ENCODE results near the gene RHBDL3. TPM values are rescaled to one million over a fixed set of nuclear protein-coding genes. Genes with fewer than 3 reads are reported as not detected.

RHBDL3 gene
- total RNA-seq, 2 experiments from 2014 or later = 0.15 TPM; not detected in 1

- BruUV-seq (replicated peaks) = no TSS peak
- no peak overlapping the region for H2AFZ ChIP-seq (ENCODE audit: low read length)
- CTCF ChIA-PET (ENCODE audit: unreplicated experiment) = no interaction called here
Measured at GRCh38 chr17:32288615-32289014, 23.0 kb downstream of the RHBDL3 start.

DNA sequence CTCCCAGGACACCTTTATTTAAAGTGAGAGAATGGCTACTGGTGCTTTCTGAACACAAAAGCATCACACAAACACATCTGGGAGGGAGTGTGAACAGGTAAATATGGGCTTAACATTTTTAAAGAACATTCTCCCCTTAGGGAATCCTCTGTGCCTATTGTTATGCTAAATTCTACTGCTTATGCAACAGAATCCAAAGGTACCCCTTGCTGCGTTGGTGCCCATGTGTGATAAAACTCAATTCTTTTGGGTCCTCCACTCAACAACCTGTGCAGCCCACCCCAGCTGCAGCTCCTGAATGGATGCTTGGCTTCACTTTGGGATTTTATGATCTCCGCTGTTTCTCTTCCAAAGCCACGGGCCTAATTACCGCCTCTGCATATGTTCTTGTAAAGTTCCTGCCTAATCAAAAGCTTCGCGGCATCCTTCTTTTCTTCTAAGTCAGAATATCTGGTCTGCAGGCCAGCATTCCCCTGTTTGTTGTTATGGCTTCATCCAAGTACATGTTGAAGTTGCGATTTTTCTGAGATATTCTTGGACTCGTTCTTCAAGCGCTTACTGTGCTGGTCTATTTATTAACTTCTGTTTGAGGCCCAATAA lies 23.9 kb downstream of the RHBDL3 start:
- Histone ChIP-seq H3K4me3 (ENCODE audit: low read depth, low read length, poor library complexity, severe bottlenecking) (no peak overlapping the region), H3K79me2 (ENCODE audit: insufficient read depth, low read depth, low read length) (no peaks in the 10 kb centered on the region), H3K4me2 (ENCODE audit: low read length) (no peak overlapping the region), H3K9me3 (ENCODE audit: low read length) (no peaks in the 10 kb centered on the region), H3K27ac (ENCODE audit: low read depth, low read length, poor library complexity, severe bottlenecking) (no peak overlapping the region), H2AFZ (ENCODE audit: low read length) (no peak overlapping the region), H3K36me3 (ENCODE audit: insufficient read depth, low read length) (no peaks in the 10 kb centered on the region), H4K20me1 (ENCODE audit: insufficient read depth, low read length) (no peaks in the 10 kb centered on the region), H3K9me2 (ENCODE audit: insufficient read depth, low read length) (no peaks in the 10 kb centered on the region), H3K4me1 (ENCODE audit: insufficient read depth, low read length, poor library complexity, severe bottlenecking) (peaks cover 27% of the 10 kb centered on the region)
- intact Hi-C loops (cut with micrococcal nuclease; ENCODE audit: unreplicated experiment) = no loop called here
- ChIA-PET CTCF (ENCODE audit: unreplicated experiment) (no interaction called here), POLR2A (no interaction called here)
- no peak for TF ChIP-seq EZH2phosphoT487 (IDR thresholded peaks at IDR 0.05; ENCODE audit: borderline replicate concordance, low read depth, low read length)
- TF ChIP-seq, protein P1, sequence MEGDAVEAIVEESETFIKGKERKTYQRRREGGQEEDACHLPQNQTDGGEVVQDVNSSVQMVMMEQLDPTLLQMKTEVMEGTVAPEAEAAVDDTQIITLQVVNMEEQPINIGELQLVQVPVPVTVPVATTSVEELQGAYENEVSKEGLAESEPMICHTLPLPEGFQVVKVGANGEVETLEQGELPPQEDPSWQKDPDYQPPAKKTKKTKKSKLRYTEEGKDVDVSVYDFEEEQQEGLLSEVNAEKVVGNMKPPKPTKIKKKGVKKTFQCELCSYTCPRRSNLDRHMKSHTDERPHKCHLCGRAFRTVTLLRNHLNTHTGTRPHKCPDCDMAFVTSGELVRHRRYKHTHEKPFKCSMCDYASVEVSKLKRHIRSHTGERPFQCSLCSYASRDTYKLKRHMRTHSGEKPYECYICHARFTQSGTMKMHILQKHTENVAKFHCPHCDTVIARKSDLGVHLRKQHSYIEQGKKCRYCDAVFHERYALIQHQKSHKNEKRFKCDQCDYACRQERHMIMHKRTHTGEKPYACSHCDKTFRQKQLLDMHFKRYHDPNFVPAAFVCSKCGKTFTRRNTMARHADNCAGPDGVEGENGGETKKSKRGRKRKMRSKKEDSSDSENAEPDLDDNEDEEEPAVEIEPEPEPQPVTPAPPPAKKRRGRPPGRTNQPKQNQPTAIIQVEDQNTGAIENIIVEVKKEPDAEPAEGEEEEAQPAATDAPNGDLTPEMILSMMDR (conservative IDR thresholded peaks at IDR 0.05; ENCODE audit: low read length) = no peak
- no TSS peak for BruUV-seq (replicated peaks)
- DNase-seq (ENCODE audit: low spot score) = no peak

More at GRCh38 chr17:32288615-32289014, 23.0 kb downstream of the RHBDL3 start:
- TF ChIP-seq, protein P1 (conservative IDR thresholded peaks at IDR 0.05; ENCODE audit: low read length) = no peak
- TF ChIP-seq EZH2phosphoT487 (IDR thresholded peaks at IDR 0.05; ENCODE audit: borderline replicate concordance, low read depth, low read length) = no peak
- Histone ChIP-seq H3K27ac (ENCODE audit: low read depth, low read length, poor library complexity, severe bottlenecking) (no peak overlapping the region), H3K36me3 (ENCODE audit: insufficient read depth, low read length) (no peaks in the 10 kb centered on the region), H4K20me1 (ENCODE audit: insufficient read depth, low read length) (no peaks in the 10 kb centered on the region), H3K4me1 (ENCODE audit: insufficient read depth, low read length, poor library complexity, severe bottlenecking) (peaks cover 24% of the 10 kb centered on the region), H3K9me3 (ENCODE audit: low read length) (no peaks in the 10 kb centered on the region), H3K79me2 (ENCODE audit: insufficient read depth, low read depth, low read length) (no peaks in the 10 kb centered on the region), H3K9me2 (ENCODE audit: insufficient read depth, low read length) (no peaks in the 10 kb centered on the region), H3K4me2 (ENCODE audit: low read length) (no peak overlapping the region), H3K4me3 (ENCODE audit: low read depth, low read length, poor library complexity, severe bottlenecking) (no peak overlapping the region)
- no peak for DNase-seq (ENCODE audit: low spot score)
- intact Hi-C loops (cut with micrococcal nuclease; ENCODE audit: unreplicated experiment) = no loop called here
- POLR2A ChIA-PET = no interaction called here

DNA sequence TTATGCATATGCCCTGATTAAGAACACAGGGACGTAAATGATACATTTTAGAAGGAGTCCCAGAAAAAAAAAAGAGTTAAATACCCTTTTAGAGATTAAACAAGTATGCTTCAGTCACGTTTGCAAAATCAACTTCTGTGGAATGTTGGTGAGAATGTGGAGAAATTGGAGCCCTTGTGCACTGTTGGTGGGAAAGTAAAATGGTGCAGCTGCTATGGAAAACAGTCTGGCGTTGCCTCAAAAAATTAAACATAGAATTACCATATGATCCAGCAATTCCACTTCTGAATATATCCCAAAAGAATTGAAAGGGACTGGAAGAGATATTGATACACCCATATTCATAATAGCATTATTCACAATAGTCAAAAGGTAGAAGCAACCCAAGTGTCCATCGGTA lies 26.5 kb downstream of the RHBDL3 start:
- peaks cover 35% of the 10 kb centered on the region for H3K4me1 ChIP-seq (ENCODE audit: insufficient read depth, low read length, poor library complexity, severe bottlenecking)
- H4K20me1 ChIP-seq (ENCODE audit: insufficient read depth, low read length) = no peaks in the 10 kb centered on the region
- ChIA-PET POLR2A (interaction anchor here (0.7 kb wide), 1 partner anchor 703 kb away, joined by 3 read pairs; no protein-coding TSS in a partner anchor), CTCF (ENCODE audit: unreplicated experiment) (no interaction called here)
- H3K36me3 ChIP-seq (ENCODE audit: insufficient read depth, low read length) = no peaks in the 10 kb centered on the region
- H3K4me3 ChIP-seq (ENCODE audit: low read depth, low read length, poor library complexity, severe bottlenecking) = no peak overlapping the region
- H3K27ac ChIP-seq (ENCODE audit: low read depth, low read length, poor library complexity, severe bottlenecking) = no peak overlapping the region
- no peaks in the 10 kb centered on the region for H3K9me3 ChIP-seq (ENCODE audit: low read length)
- H3K79me2 ChIP-seq (ENCODE audit: insufficient read depth, low read depth, low read length) = no peaks in the 10 kb centered on the region
- no peak for DNase-seq (ENCODE audit: low spot score)
- no peak overlapping the region for H3K4me2 ChIP-seq (ENCODE audit: low read length)
- H2AFZ ChIP-seq (ENCODE audit: low read length) = no peak overlapping the region
- TF ChIP-seq, protein P1 (conservative IDR thresholded peaks at IDR 0.05; ENCODE audit: low read length) = no peak
- TF ChIP-seq EZH2phosphoT487 (IDR thresholded peaks at IDR 0.05; ENCODE audit: borderline replicate concordance, low read depth, low read length) = no peak
- no peaks in the 10 kb centered on the region for H3K9me2 ChIP-seq (ENCODE audit: insufficient read depth, low read length)
- intact Hi-C loops (cut with micrococcal nuclease; ENCODE audit: unreplicated experiment) = no loop called here
- BruUV-seq (replicated peaks) = no TSS peak

Data from OCI-LY7 (cell line).